ENCODE data around the gene SLC2A4RG.

DNA sequence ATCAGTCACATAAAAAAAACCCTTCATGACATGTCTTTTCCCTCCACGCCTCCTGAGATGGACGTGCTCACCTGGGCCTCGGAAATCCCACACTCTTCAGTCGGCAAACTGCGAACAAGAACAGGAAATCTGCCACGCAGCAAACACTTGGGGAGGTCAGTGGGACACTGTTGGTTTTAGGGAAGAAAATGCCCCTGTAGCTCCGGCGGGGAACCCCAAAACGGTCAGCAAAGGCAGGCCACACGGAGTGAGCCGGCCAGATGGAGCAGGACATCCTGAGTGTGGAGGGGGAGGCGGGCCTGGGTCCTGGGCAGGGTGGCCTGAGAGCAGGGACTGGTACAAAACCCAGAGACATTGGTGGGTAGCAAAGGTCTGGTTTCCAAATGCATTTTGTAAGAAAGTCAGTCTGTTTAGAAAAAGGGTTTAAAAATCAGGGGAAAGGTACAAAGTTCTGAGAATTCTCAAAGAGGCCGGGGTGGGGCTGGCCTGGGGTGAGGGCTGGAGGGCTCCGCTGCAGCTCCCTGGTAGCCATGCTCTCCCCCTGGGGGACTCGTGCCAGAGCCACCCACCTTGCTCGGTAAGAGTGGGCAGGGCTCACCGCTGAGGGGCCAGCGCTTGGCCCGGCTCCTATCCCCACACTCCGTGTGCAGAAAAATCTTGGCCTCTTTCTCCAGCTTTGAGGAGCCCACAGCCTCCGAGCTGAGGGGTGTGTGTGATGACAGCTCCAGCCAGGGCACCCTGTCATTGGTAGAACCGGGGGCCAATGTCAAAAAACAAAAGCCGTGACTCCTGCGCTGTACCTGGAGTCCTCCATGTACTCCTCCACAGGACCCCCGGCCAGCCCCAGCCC is 5.2 kb downstream of the SLC2A4RG start:
- TF ChIP-seq TEAD4 (IDR thresholded peaks at IDR 0.05; ENCODE audit: borderline replicate concordance, insufficient read depth) (no peak), USF2 (IDR thresholded peaks at IDR 0.05; ENCODE audit: borderline replicate concordance, low read depth, low read length) (no peak), RFX5 (IDR thresholded peaks at IDR 0.05; ENCODE audit: low read length) (no peak), CTCF (IDR thresholded peaks at IDR 0.05) (no peak), FOXM1 (IDR thresholded peaks at IDR 0.05; ENCODE audit: low read depth) (no peak), RAD21 (IDR thresholded peaks at IDR 0.05; ENCODE audit: low read length) (no peak), SMC3 (IDR thresholded peaks at IDR 0.05; ENCODE audit: low read depth, low read length) (no peak), GABPA (IDR thresholded peaks at IDR 0.05; ENCODE audit: low read depth) (no peak), EZH2phosphoT487 (IDR thresholded peaks at IDR 0.05; ENCODE audit: borderline replicate concordance, low read depth) (no peak)

All from SK-N-SH (cell line).